ENCODE measurements around the gene TOX2. TPM values are rescaled to one million over a fixed set of nuclear protein-coding genes. Genes with fewer than 3 reads are reported as not detected.

Gene TOX2
- total RNA-seq, 1 experiment from 2014 or later = 117 TPM

- H3K27me3 ChIP-seq (replicated peaks; ENCODE audit: insufficient read depth, low read depth, low read length, poor library complexity) = no peaks in the 10 kb centered on the region
- BruUV-seq (replicated peaks) = no TSS peak
- intact Hi-C loops (cut with micrococcal nuclease; ENCODE audit: unreplicated experiment) = no loop called here
- TF ChIP-seq CTCF (conservative IDR thresholded peaks at IDR 0.05; ENCODE audit: low read depth, low read length) = no peak
- TF ChIP-seq EZH2 (IDR thresholded peaks at IDR 0.05; ENCODE audit: borderline replicate concordance, low read depth, low read length, poor library complexity, severe bottlenecking) = no peak
- POLR2A ChIA-PET (ENCODE audit: low non-redundant PET) = interaction anchor here (0.5 kb wide), 1 partner anchor 122 kb away, joined by 3 read pairs; no protein-coding TSS in a partner anchor
- DNase-seq (ENCODE audit: low spot score) = peak; percentile 41
- no peak overlapping the region for H3K4me3 ChIP-seq (ENCODE audit: low read depth, low read length, poor library complexity, severe bottlenecking)
- H3K36me3 ChIP-seq (ENCODE audit: insufficient read depth, low read length, poor library complexity, severe bottlenecking) = no peaks in the 10 kb centered on the region
- peak overlapping the region; percentile 78 for H3K27ac ChIP-seq (ENCODE audit: low read depth, low read length, poor library complexity, severe bottlenecking)
- peaks cover 67% of the 10 kb centered on the region for H3K4me1 ChIP-seq (ENCODE audit: insufficient read depth, low read length, poor library complexity, severe bottlenecking)
- CTCF ChIA-PET = no interaction called here
- no peaks in the 10 kb centered on the region for H3K9me3 ChIP-seq (ENCODE audit: low read depth, low read length, poor library complexity, severe bottlenecking)
Measured at GRCh38 chr20:43937591-43937990, 22.9 kb downstream of the TOX2 start.

- H3K4me3 ChIP-seq (ENCODE audit: low read depth, low read length, poor library complexity, severe bottlenecking) = no peak overlapping the region
- H3K27me3 ChIP-seq (replicated peaks; ENCODE audit: insufficient read depth, low read depth, low read length, poor library complexity) = no peaks in the 10 kb centered on the region
- ChIA-PET POLR2A (ENCODE audit: low non-redundant PET) (no interaction called here), CTCF (no interaction called here)
- peak overlapping the region; percentile 78 for H3K27ac ChIP-seq (ENCODE audit: low read depth, low read length, poor library complexity, severe bottlenecking)
- H3K9me3 ChIP-seq (ENCODE audit: low read depth, low read length, poor library complexity, severe bottlenecking) = no peaks in the 10 kb centered on the region
- TF ChIP-seq CTCF (conservative IDR thresholded peaks at IDR 0.05; ENCODE audit: low read depth, low read length) = no peak
- no peak for TF ChIP-seq EZH2 (IDR thresholded peaks at IDR 0.05; ENCODE audit: borderline replicate concordance, low read depth, low read length, poor library complexity, severe bottlenecking)
- no TSS peak for BruUV-seq (replicated peaks)
- no peak for DNase-seq (ENCODE audit: low spot score)
- H3K4me1 ChIP-seq (ENCODE audit: insufficient read depth, low read length, poor library complexity, severe bottlenecking) = peaks cover 73% of the 10 kb centered on the region
- intact Hi-C loops (cut with micrococcal nuclease; ENCODE audit: unreplicated experiment) = no loop called here
- H3K36me3 ChIP-seq (ENCODE audit: insufficient read depth, low read length, poor library complexity, severe bottlenecking) = no peaks in the 10 kb centered on the region
Measured at GRCh38 chr20:43938017-43938655, 23.5 kb downstream of the TOX2 start.

DNA sequence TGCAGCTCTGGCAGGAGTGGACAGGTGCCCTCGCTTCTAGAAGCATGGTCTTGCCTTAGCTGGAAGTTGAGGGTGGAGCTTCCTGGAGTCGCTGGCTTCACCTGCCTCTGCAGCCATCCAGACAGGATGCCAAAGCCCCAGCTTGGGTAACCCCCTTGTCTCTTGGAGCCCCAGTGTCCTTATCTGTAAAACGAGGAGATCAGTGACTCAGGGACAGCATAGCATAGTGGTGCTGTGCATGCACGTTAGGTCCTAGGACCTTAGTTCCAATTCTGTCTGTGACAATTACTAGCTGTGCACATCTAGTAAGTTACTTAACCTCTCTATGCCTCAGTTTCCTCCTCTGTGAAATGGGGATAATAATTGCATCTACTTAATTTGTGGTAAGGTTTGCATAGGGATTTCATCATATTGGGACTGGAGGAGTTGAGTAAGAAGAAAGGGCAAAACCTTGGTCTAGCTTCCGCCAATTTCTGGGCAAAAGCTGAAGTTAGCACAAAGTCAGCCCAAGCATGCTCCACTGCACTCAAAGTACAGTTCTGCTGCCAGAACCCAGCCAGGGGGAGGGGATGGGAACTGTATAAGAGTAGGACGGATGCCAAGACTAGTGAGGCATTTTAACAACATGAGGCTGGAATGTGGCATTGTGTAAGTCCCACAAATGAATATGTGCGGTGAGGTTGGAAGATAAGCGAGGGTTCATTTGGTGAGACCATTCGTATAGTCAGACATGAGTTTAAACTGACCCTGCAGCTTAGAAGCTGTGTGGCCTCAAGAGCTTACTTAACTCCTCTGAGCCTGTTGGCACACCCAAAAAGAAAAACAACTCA is 24.5 kb downstream of the TOX2 start:
- peak; percentile 93 for DNase-seq (ENCODE audit: low spot score)
- intact Hi-C loops (cut with micrococcal nuclease; ENCODE audit: unreplicated experiment) = no loop called here
- Histone ChIP-seq H3K27me3 (replicated peaks; ENCODE audit: insufficient read depth, low read depth, low read length, poor library complexity) (no peaks in the 10 kb centered on the region), H3K9me3 (ENCODE audit: low read depth, low read length, poor library complexity, severe bottlenecking) (no peaks in the 10 kb centered on the region), H3K4me1 (ENCODE audit: insufficient read depth, low read length, poor library complexity, severe bottlenecking) (peaks cover 81% of the 10 kb centered on the region), H3K27ac (ENCODE audit: low read depth, low read length, poor library complexity, severe bottlenecking) (peak overlapping the region; percentile 78), H3K4me3 (ENCODE audit: low read depth, low read length, poor library complexity, severe bottlenecking) (peak overlapping the region; percentile 4), H3K36me3 (ENCODE audit: insufficient read depth, low read length, poor library complexity, severe bottlenecking) (no peaks in the 10 kb centered on the region)
- CTCF ChIA-PET = no interaction called here
- POLR2A ChIA-PET (ENCODE audit: low non-redundant PET) = no interaction called here
- no TSS peak for BruUV-seq (replicated peaks)
- TF ChIP-seq EZH2 (IDR thresholded peaks at IDR 0.05; ENCODE audit: borderline replicate concordance, low read depth, low read length, poor library complexity, severe bottlenecking) (no peak), CTCF (conservative IDR thresholded peaks at IDR 0.05; ENCODE audit: low read depth, low read length) (no peak)

Data from A673 (cell line).